Sigmoid colon (tissue), 3 donors: ENCODE measurements around the gene PATJ.

Experiments used
- POLR2A ChIP-seq, 2 donors: fragments of 450-650 bp; IDR thresholded peaks; one replicate each; pipeline ENCODE4 v1.6.1; 2016; ENCODE audit warnings: antibody characterized with exemption in 2 of 2, mild to moderate bottlenecking in 2 of 2, moderate library complexity in 2 of 2
- TF ChIP-seq, protein P1 (sequence below), 4 experiments: fragments of 450-650 bp in 3 of 4; fragments of 200-600 bp in 1 of 4; IDR thresholded peaks; one replicate each; pipeline ENCODE4 v1.5.1; 2016 to 2019; ENCODE audit warnings: antibody characterized with exemption in 4 of 4, mild to moderate bottlenecking in 3 of 4, moderate library complexity in 2 of 4

DNA sequence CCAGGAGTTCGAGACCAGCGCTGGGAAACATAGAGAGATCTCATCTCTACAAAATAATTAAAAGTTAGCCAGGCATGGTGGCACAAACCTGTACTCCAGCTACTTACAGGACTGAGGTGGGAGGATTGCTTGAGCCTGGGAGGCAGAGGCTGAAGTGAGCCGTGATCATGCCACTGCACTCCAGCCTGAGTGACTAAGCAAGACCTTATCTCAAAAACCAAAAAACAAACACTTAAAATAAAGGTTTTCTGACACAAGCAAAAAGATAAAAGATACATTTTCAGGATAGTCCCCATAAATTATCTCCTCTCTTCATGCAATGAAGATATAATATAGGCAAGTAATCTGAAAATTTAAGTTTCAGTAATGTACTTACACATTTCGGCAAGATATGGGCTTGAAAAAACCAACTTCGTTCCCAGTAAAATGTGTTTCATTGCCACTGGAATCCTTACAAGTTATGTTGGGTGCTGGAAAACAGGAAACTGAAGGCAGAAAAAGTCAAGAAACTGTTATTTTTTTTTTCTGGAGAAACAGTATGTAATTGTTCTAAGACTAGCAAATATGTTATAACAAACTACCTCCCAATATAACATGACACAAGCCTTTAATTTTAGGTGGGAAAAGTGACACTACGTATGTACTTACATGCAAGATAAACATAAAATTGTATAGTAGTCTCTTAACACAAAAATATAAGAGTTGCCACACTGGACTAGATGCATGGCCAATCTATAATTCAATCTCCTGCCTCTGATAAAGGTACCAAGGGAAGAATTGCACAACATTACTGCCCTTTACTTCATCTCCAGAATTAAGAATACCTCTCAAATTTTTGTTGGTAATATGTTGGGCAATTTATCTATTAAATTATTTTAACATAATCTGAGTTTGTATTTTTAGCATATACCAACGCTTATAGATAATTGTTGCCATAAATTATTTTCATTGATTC is 33.0 kb upstream of the PATJ start:
- TF ChIP-seq, protein P1, sequence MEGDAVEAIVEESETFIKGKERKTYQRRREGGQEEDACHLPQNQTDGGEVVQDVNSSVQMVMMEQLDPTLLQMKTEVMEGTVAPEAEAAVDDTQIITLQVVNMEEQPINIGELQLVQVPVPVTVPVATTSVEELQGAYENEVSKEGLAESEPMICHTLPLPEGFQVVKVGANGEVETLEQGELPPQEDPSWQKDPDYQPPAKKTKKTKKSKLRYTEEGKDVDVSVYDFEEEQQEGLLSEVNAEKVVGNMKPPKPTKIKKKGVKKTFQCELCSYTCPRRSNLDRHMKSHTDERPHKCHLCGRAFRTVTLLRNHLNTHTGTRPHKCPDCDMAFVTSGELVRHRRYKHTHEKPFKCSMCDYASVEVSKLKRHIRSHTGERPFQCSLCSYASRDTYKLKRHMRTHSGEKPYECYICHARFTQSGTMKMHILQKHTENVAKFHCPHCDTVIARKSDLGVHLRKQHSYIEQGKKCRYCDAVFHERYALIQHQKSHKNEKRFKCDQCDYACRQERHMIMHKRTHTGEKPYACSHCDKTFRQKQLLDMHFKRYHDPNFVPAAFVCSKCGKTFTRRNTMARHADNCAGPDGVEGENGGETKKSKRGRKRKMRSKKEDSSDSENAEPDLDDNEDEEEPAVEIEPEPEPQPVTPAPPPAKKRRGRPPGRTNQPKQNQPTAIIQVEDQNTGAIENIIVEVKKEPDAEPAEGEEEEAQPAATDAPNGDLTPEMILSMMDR (IDR thresholded peaks at IDR 0.05) = no peak
- no peak for TF ChIP-seq POLR2A (IDR thresholded peaks at IDR 0.05)
